DOHH2 (cell line): ENCODE measurements around the gene FANCG.

ENCODE experiments used
- EZH2phosphoT487 ChIP-seq: fragments of 200-600 bp; sonication (generic); IDR thresholded peaks from 2 replicates; pipeline ENCODE4 v1.6.1; 2017; ENCODE audit warnings: borderline replicate concordance, mild to moderate bottlenecking, antibody characterized with exemption, low read length, moderate library complexity, mixed read lengths
- TF ChIP-seq, protein P1 (sequence below): fragments of 200-600 bp; sonication (generic); IDR thresholded peaks from one replicate; pipeline ENCODE4 v1.5.1; 2014; ENCODE audit warnings: antibody characterized with exemption, mild to moderate bottlenecking, low read depth, low read length; ENCODE audit not compliant: poor library complexity, severe bottlenecking

DNA sequence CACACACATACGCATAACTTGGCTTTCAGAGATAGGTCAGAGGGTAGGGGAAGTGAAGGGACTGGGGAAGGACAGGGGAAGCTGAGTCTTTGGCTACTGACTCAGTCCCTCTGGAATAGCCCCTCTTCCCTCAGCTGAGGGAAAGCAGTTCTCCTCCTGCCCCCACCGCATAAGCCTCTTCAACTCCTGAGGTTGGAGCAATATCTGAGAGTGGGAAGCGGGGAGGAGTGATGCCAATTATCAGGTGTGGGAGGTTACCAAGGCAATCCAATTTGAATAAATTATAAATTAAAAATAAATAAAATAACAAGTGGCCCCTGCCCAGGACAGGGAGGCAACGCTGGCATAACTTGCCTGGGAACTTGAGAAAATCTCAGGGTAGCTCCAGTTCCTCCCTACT, 24.8 kb upstream of the FANCG start:
- TF ChIP-seq, protein P1, sequence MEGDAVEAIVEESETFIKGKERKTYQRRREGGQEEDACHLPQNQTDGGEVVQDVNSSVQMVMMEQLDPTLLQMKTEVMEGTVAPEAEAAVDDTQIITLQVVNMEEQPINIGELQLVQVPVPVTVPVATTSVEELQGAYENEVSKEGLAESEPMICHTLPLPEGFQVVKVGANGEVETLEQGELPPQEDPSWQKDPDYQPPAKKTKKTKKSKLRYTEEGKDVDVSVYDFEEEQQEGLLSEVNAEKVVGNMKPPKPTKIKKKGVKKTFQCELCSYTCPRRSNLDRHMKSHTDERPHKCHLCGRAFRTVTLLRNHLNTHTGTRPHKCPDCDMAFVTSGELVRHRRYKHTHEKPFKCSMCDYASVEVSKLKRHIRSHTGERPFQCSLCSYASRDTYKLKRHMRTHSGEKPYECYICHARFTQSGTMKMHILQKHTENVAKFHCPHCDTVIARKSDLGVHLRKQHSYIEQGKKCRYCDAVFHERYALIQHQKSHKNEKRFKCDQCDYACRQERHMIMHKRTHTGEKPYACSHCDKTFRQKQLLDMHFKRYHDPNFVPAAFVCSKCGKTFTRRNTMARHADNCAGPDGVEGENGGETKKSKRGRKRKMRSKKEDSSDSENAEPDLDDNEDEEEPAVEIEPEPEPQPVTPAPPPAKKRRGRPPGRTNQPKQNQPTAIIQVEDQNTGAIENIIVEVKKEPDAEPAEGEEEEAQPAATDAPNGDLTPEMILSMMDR: no peak
- no peak for TF ChIP-seq EZH2phosphoT487
